Upper lobe of right lung (tissue), 1 donor: Measurements from ENCODE around the gene UPF3A. TPM values are rescaled to one million over a fixed set of nuclear protein-coding genes. Genes with fewer than 3 reads are reported as not detected.
A peak's percentile ranks its signal among the peaks of the same experiment; 100 is the strongest.

Experiments used
- ATAC-seq: fragments of 200-7000 bp; cut with Tn5 transposase; one replicate; pipeline ENCODE4 v1.9.1; 2020; ENCODE audit warnings: mild to moderate bottlenecking, moderate library complexity
- DNase-seq: peaks from one replicate; pipeline ENCODE4 v3.0.0-alpha.2; 2020
- H3K27ac ChIP-seq: fragments of 200-600 bp; one replicate; pipeline ENCODE4 v1.8.0; 2022
- H3K27me3 ChIP-seq: fragments of 200-600 bp; one replicate; pipeline ENCODE4 v1.8.0; 2022; ENCODE audit warnings: mild to moderate bottlenecking
- H3K36me3 ChIP-seq: fragments of 200-600 bp; one replicate; pipeline ENCODE4 v1.8.0; 2022
- H3K4me1 ChIP-seq: fragments of 200-600 bp; one replicate; pipeline ENCODE4 v1.8.0; 2022
- H3K4me3 ChIP-seq: fragments of 200-600 bp; one replicate; pipeline ENCODE4 v1.8.0; 2022; ENCODE audit warnings: mild to moderate bottlenecking
- H3K9me3 ChIP-seq: fragments of 200-600 bp; one replicate; pipeline ENCODE4 v1.8.0; 2022
- intact Hi-C: fragments of 100-400 bp; cut with DNase I; formaldehyde crosslinking; loops from one replicate; pipeline ENCODE4 v1.11.0; 2022
- total RNA-seq: library from RNA; stranded (reverse); fragmentation: NEBNext Ultra II Directional; extraction: Animal tissue kit (Norgen Biotek cat#: 25700); gene quantifications from one replicate; pipeline ENCODE4 v1.2.1, GENCODE V29; 2021
- TF ChIP-seq, protein P1 (sequence below): fragments of 200-600 bp; IDR thresholded peaks from one replicate; pipeline ENCODE4 v1.8.0; 2022; ENCODE audit warnings: antibody characterized with exemption
- donor health status: DM: no; HTN: yes; CAD: no; lungs with severe emphysema.

The UPF3A gene
- total RNA-seq, 1 donor from 2014 or later, result 35.6 TPM

DNA sequence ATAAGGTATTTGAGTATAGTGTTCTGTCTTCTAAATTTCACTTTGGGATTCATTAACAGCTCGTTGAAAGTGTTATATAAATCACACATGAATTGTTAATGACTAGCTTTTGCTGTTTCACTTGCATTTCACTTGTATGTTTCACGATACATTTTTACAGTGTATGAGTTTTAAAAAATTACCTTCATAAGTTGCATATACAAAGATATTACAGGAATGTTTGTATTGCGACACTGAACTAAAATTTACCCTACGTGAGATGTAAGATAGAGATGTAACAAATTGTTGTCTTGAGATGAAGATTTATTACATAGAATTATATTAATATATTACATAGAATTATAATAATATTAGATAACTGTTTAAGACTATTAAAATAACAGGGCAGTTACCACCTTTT lies 45.2 kb upstream of the UPF3A start:
- H3K36me3 ChIP-seq, result peaks cover 47% of the 10 kb centered on the region
- no peaks in the 10 kb centered on the region for H3K9me3 ChIP-seq
- intact Hi-C loops, result no loop called here
- TF ChIP-seq, protein P1, sequence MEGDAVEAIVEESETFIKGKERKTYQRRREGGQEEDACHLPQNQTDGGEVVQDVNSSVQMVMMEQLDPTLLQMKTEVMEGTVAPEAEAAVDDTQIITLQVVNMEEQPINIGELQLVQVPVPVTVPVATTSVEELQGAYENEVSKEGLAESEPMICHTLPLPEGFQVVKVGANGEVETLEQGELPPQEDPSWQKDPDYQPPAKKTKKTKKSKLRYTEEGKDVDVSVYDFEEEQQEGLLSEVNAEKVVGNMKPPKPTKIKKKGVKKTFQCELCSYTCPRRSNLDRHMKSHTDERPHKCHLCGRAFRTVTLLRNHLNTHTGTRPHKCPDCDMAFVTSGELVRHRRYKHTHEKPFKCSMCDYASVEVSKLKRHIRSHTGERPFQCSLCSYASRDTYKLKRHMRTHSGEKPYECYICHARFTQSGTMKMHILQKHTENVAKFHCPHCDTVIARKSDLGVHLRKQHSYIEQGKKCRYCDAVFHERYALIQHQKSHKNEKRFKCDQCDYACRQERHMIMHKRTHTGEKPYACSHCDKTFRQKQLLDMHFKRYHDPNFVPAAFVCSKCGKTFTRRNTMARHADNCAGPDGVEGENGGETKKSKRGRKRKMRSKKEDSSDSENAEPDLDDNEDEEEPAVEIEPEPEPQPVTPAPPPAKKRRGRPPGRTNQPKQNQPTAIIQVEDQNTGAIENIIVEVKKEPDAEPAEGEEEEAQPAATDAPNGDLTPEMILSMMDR, result no peak
- no peaks in the 10 kb centered on the region for H3K27me3 ChIP-seq
- H3K4me1 ChIP-seq, result peaks cover 11% of the 10 kb centered on the region
- ATAC-seq (no peak), DNase-seq (no peak)
- peak overlapping the region; percentile 94 for H3K4me3 ChIP-seq
- H3K27ac ChIP-seq, result peak overlapping the region; percentile 27

DNA sequence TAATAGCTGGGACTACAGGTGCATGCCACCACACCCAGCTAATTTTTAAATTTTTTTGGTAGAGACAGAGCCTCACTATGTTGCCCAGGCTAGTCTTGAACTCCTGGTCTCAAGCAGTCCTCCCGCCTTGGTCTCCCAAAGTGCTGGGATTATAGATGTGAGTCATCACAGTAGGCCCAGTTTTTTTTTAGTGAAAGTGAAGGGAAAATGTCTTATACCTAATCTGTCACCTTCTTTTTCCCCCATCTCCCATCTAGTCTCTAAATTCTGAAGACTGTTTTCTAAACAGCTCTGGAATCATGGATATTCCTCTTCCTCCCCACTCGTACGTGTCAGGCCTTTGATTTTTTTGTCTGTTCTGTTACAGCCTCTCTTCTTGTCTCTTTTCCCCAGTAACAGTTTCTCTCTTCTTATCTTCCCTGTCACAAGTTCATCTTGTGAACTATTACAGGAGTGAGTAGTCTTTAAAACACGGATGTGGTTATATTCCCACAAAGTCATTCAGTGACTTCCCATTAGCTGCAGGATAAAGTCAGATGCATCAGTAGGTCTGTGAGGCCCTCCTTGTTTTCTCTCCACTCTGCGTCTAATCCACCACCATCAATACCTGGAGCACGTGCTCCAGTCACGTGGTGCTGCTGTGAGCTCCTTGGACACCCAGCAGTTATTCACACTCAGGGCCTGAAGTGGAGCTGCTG lies 43.8 kb upstream of the UPF3A start:
- ATAC-seq (no peak), DNase-seq (no peak)
- no peak overlapping the region for H3K4me3 ChIP-seq
- no peaks in the 10 kb centered on the region for H3K27me3 ChIP-seq
- peaks cover 11% of the 10 kb centered on the region for H3K4me1 ChIP-seq
- no peaks in the 10 kb centered on the region for H3K9me3 ChIP-seq
- peaks cover 61% of the 10 kb centered on the region for H3K36me3 ChIP-seq
- no peak overlapping the region for H3K27ac ChIP-seq
- intact Hi-C loops, result no loop called here
- TF ChIP-seq, protein P1, result no peak

DNA sequence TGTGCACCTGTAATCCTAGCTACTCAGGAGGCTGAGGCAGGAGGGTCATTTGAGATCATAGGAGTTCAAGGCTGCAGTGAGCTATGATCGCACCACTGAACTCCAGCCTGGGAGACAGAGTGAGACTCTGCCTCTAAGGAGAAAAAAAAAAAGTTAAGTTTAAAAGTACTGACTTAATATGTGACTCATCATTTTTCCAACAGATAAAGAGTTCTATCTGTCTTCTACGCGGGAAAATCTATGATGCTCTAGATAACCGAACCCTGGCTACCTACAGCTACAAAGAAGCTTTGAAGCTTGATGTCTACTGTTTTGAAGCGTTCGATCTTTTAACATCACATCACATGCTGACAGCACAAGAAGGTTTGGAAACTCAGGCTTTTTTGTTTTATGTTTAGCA lies 39.5 kb upstream of the UPF3A start:
- ATAC-seq (no peak), DNase-seq (no peak)
- Histone ChIP-seq H3K9me3 (no peaks in the 10 kb centered on the region), H3K27ac (no peak overlapping the region), H3K36me3 (peaks cover 100% of the 10 kb centered on the region), H3K27me3 (no peaks in the 10 kb centered on the region), H3K4me1 (no peaks in the 10 kb centered on the region), H3K4me3 (no peak overlapping the region)
- TF ChIP-seq, protein P1, result no peak
- intact Hi-C loops, result no loop called here

DNA sequence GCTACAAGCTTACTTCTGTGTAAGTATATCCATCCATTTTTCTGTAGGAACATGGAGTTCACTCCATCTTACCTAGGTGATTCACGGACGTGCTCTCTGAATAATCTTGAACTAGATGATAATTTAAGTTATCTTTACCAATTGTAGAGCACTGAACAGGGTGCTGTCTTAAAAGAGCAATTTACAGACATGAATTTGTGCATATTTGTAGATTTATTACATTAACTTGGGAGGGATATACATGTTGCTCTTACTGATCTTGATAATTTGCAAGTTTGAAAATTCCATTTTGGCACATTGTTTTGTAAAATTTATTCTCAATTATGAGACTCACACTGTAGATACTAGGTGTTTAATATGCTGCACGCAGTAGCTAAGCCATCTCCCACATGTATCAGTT lies 37.4 kb upstream of the UPF3A start:
- TF ChIP-seq, protein P1, result no peak
- H3K27ac ChIP-seq, result no peak overlapping the region
- H3K27me3 ChIP-seq, result no peaks in the 10 kb centered on the region
- H3K9me3 ChIP-seq, result no peaks in the 10 kb centered on the region
- H3K4me1 ChIP-seq, result no peaks in the 10 kb centered on the region
- no peak overlapping the region for H3K4me3 ChIP-seq
- ATAC-seq (no peak), DNase-seq (no peak)
- intact Hi-C loops, result no loop called here
- peaks cover 98% of the 10 kb centered on the region for H3K36me3 ChIP-seq

DNA sequence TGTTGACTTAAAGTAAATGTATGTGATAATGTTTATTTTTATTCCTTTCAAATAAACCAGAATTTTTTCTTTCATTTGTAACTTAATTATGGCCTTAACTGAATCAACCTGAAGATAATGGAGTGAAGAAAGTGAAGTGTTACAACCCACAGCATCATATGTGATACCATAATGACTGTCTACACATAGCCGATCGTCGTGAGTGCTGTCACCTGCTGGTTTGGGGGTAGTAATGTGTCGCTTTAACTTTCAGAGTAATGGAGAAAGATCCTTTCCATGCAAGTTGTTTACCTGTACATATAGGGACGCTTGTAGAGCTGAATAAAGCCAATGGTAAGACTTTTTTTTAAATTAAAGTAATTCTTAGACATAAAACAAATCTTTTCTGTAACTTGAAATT lies 36.8 kb upstream of the UPF3A start:
- DNase-seq (no peak), ATAC-seq (no peak)
- intact Hi-C loops, result no loop called here
- Histone ChIP-seq H3K27ac (no peak overlapping the region), H3K36me3 (peaks cover 98% of the 10 kb centered on the region), H3K4me3 (no peak overlapping the region), H3K27me3 (no peaks in the 10 kb centered on the region), H3K4me1 (no peaks in the 10 kb centered on the region), H3K9me3 (no peaks in the 10 kb centered on the region)
- TF ChIP-seq, protein P1, result no peak

DNA sequence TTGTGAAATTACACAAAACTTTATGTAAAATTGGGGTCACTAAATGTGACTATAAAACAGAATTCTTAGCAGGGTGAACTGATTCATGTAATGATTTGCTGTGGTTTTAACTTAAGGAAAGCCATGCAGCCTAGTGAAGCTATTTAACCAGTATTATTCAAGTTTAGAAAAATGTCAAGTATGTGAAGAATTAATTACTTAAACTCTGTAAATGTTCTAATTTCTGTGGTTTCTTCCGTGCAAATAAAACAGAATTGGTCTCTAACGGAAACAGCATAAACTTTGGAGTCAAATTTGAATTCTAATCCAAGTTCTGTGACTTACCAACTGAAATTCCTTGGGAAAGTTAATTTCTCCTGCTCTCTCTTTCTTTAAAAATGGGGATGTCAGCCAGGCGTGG lies 33.4 kb upstream of the UPF3A start:
- H3K27ac ChIP-seq, result no peak overlapping the region
- intact Hi-C loops, result no loop called here
- H3K36me3 ChIP-seq, result peaks cover 97% of the 10 kb centered on the region
- TF ChIP-seq, protein P1, result no peak
- H3K9me3 ChIP-seq, result no peaks in the 10 kb centered on the region
- ATAC-seq (no peak), DNase-seq (no peak)
- H3K4me1 ChIP-seq, result no peaks in the 10 kb centered on the region
- no peak overlapping the region for H3K4me3 ChIP-seq
- H3K27me3 ChIP-seq, result no peaks in the 10 kb centered on the region
